GM12892 (cell line): ENCODE results near the gene EXOC4. TPM values are rescaled to one million over a fixed set of nuclear protein-coding genes. Genes with fewer than 3 reads are reported as not detected.
"Not testable (repeated sequence)": the region's sequence is repeated elsewhere in the genome, so short reads cannot be mapped to it uniquely, and the experiment has no call there.

ENCODE experiments used
- DNase-seq: peaks from one replicate; pipeline ENCODE4 v3.0.0; 2011; ENCODE audit not compliant: insufficient read length
- FAIRE-seq: peaks from 2 replicates; lab custom pipeline; 2011; peaks lifted over from hg19 to GRCh38; lab: Jason Lieb, UNC
- POLR2A ChIP-seq: IDR thresholded peaks from 2 replicates; pipeline ENCODE4 v1.6.1; 2011; ENCODE audit warnings: low read depth, low read length, control low read depth
- POLR2AphosphoS5 ChIP-seq: IDR thresholded peaks from 2 replicates; pipeline ENCODE4 v1.6.1; 2011; ENCODE audit warnings: low read depth, low read length, control low read depth
- TAF1 ChIP-seq: IDR thresholded peaks from 2 replicates; pipeline ENCODE4 v1.6.1; 2011; ENCODE audit warnings: low read depth, mild to moderate bottlenecking, control low read depth, low read length, borderline replicate concordance
- polyA plus RNA-seq: library from polyadenylated mRNA; unstranded; fragments of >200 nt; gene quantifications from one replicate; pipeline ENCODE4 v1.2.1, GENCODE V29; 2012; ENCODE audit warnings: missing spikeins, inconsistent platforms; ENCODE audit not compliant: missing spikeins

Gene EXOC4
- polyA plus RNA-seq, result 26.7 TPM

GRCh38 chr7:133252858-133253518, at the start of gene EXOC4:
Gene EXOC4, plus strand, starts transcription at chr7:133253078.
- TF ChIP-seq TAF1 (peak; percentile 76; the same call in 1 of the 2 replicates), POLR2A (peak; percentile 70), POLR2AphosphoS5 (peak; percentile 75; the same call in 1 of the 2 replicates)
- FAIRE-seq, result peak; percentile 98
- peak; percentile 65 for DNase-seq

- FAIRE-seq (no peak), DNase-seq (no peak)
- TF ChIP-seq TAF1, result no peak
- TF ChIP-seq POLR2A, result no peak
- no peak for TF ChIP-seq POLR2AphosphoS5
Observed at GRCh38 chr7:133203490-133203889, 49.4 kb upstream of the EXOC4 start.

- no peak for DNase-seq
- FAIRE-seq, result no peak
Observed at GRCh38 chr7:133207687-133208086, 45.2 kb upstream of the EXOC4 start.

DNA sequence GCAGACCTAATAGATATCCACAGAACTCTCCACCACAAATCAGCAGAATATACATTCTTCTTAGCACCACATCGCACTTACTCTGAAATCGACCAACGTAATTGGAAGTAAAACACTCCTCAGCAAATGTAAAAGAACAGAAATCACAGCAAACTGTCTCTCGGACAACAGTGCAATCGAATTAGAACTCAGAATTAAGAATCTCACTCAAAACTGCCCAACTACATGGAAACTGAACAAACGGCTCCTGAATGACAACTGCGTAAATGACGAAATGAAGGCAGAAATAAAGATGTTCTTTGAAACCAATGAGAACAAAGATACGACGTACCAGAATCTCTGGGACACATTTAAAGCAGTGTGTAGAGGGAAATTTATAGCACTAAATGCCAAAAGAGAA, 42.1 kb upstream of the EXOC4 start:
- DNase-seq, FAIRE-seq: not testable (repeated sequence)

More at GRCh38 chr7:133207687-133208086, 45.2 kb upstream of the EXOC4 start:
- no peak for TF ChIP-seq TAF1
- TF ChIP-seq POLR2A, result no peak
- no peak for TF ChIP-seq POLR2AphosphoS5

- FAIRE-seq, DNase-seq: not testable (repeated sequence)
Observed at GRCh38 chr7:133213772-133214171, 39.1 kb upstream of the EXOC4 start.

- no peak for FAIRE-seq
- DNase-seq, result no peak
- TF ChIP-seq TAF1 (no peak), POLR2A (no peak)
Observed at GRCh38 chr7:133217773-133218172, 35.1 kb upstream of the EXOC4 start.

DNA sequence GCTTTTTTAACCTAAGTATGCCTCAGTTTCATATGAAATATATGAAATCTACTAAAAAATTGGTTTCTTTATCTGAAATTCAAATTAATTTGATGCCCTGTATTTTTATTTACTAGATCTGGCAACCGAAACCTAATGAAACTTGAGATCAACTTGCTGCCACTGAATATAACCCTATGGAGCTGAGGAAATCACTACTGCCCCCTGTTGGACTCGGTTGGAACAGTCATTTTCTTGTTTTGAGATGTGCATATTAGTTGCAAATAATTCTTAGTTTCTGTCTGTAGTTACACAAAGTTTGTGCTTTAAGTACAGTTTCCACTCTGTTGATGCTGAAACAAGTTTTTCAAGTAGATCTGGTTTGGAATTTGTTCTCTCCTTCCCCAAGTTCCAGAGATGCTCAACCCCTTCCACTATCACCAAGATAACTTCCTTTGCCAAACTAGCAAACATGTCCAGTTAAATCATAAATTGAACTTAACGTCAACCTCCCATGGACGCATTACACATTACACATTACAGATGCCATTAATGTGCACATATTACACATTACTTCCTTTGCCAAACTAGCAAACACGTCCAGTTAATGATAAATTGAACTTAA, 22.2 kb upstream of the EXOC4 start:
- no peak for TF ChIP-seq POLR2AphosphoS5
- no peak for TF ChIP-seq TAF1
- TF ChIP-seq POLR2A, result no peak
- no peak for DNase-seq
- FAIRE-seq, result peak; percentile 30

DNA sequence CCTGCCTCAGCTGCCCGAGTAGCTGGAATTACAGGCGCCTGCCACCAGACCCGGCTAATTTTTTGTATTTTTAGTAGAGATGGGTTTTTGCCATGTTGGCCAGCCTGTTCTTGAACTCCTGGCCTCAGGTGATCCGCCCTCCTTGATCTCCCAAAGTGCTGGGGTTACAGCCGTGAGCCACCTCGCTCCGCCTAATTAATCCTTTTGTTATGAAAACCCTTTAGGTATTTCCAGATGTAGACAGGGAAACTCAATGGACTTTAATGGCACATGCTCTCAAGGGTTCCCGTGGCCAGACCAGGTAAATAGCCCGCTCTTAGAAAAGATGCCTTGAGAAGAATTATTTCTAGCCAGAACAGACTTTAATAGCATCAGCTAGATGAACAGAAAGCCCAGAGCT, 19.7 kb upstream of the EXOC4 start:
- no peak for TF ChIP-seq TAF1
- TF ChIP-seq POLR2A, result no peak
- TF ChIP-seq POLR2AphosphoS5, result no peak
- no peak for DNase-seq
- no peak for FAIRE-seq

DNA sequence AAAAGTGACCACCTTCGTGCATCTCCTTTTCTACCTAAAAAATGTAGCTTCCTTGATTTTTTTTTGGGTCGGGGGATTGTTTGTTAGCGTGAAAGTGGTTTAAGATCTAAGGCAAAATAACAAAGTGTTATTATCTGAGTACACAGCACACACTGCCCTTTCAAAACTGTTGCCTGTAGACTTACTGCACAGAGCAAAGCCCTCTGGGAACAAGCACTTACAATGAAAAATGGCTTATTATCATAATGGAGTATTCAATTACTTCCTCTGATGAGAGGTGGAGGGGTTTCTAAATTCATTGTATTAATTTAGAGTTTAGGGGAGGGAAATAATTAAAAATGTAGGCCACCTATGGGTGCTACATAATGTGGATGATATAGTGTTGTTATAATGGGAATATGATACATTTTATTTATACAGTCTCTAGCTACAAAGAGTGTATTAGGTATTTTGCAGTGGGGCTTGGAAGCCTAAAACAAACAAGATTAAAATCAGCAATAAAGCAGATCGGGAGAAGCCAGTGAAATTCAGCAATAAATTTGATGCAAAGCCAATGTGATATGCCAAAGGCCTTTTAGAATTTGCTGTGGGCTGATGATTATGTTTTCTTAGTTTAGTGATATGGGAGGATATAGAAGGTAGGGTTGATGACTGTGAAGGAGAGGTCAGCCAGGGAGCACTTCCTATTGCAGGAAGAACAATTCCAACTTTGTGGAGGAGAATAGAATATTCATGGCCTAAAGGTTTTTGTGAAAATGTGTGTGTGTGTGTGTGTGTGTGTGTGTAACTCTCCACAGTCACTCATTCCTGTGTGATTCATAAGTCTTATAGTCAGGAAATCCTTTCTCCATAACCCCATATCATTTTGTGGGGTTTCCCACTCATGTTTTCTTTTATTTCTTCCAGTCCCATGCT, 17.7 kb upstream of the EXOC4 start:
- DNase-seq (no peak), FAIRE-seq (no peak)
- TF ChIP-seq POLR2A (no peak), POLR2AphosphoS5 (no peak), TAF1 (no peak)

- no peak for DNase-seq
- no peak for FAIRE-seq
- no peak for TF ChIP-seq POLR2A
- no peak for TF ChIP-seq TAF1
- no peak for TF ChIP-seq POLR2AphosphoS5
Observed at GRCh38 chr7:133237545-133237944, 15.3 kb upstream of the EXOC4 start.

GRCh38 chr7:133240302-133240701, 12.6 kb upstream of the EXOC4 start:
- FAIRE-seq, result no peak
- no peak for DNase-seq
- no peak for TF ChIP-seq POLR2A
- TF ChIP-seq TAF1, result no peak
- no peak for TF ChIP-seq POLR2AphosphoS5
